GM23338 (cell line): ENCODE measurements around the gene IRAK2. TPM values are rescaled to one million over a fixed set of nuclear protein-coding genes. Genes with fewer than 3 reads are reported as not detected.
A peak's percentile ranks its signal among the peaks of the same experiment; 100 is the strongest.

Experiments
- ATAC-seq: fragments of 200-7000 bp; cut with Tn5 transposase; 3 replicates; pipeline ENCODE4 v1.9.1; 2020
- DNase-seq: peaks from one replicate; pipeline ENCODE4 v3.0.0-alpha.2; 2015; ENCODE audit warnings: low spot score
- H2AFZ ChIP-seq: fragments of 200-600 bp; sonication (generic); 2 replicates; pipeline ENCODE4 v1.8.0; 2016; ENCODE audit warnings: antibody characterized with exemption, mild to moderate bottlenecking, moderate library complexity
- H3F3A ChIP-seq: fragments of 200-600 bp; sonication (generic); replicated peaks from 2 replicates; pipeline ENCODE4 v1.8.0; 2017; ENCODE audit warnings: antibody characterized with exemption, mixed run types, low read depth
- H3K27ac ChIP-seq: fragments of 200-600 bp; sonication (generic); 2 replicates; pipeline ENCODE4 v1.6.1; 2016; ENCODE audit warnings: low read depth
- H3K27me3 ChIP-seq: fragments of 200-600 bp; sonication (generic); 2 replicates; pipeline ENCODE4 v1.8.0; 2016; ENCODE audit warnings: mild to moderate bottlenecking, mixed run types, moderate library complexity; ENCODE audit not compliant: insufficient read depth
- H3K36me3 ChIP-seq: fragments of 200-600 bp; sonication (generic); 2 replicates; pipeline ENCODE4 v1.8.0; 2016; ENCODE audit warnings: mild to moderate bottlenecking; ENCODE audit not compliant: insufficient read depth
- H3K4me1 ChIP-seq: fragments of 200-600 bp; sonication (generic); 2 replicates; pipeline ENCODE4 v1.8.0; 2016; ENCODE audit warnings: mild to moderate bottlenecking, moderate library complexity; ENCODE audit not compliant: insufficient read depth
- H3K4me2 ChIP-seq: fragments of 200-600 bp; sonication (generic); 2 replicates; pipeline ENCODE4 v1.7.1; 2017; ENCODE audit warnings: mixed run types
- H3K4me3 ChIP-seq: fragments of 200-600 bp; sonication (generic); 2 replicates; pipeline ENCODE4 v1.6.1; 2016; ENCODE audit warnings: mixed run types
- H3K79me2 ChIP-seq: fragments of 200-600 bp; sonication (generic); replicated peaks from 2 replicates; pipeline ENCODE4 v1.8.0; 2017; ENCODE audit warnings: mild to moderate bottlenecking; ENCODE audit not compliant: insufficient read depth
- H3K9me2 ChIP-seq: fragments of 200-600 bp; sonication (generic); 2 replicates; pipeline ENCODE4 v1.8.0; 2017; ENCODE audit not compliant: insufficient read depth
- H4K20me1 ChIP-seq: fragments of 200-600 bp; sonication (generic); replicated peaks from 2 replicates; pipeline ENCODE4 v1.8.0; 2017; ENCODE audit warnings: mild to moderate bottlenecking; ENCODE audit not compliant: insufficient read depth
- H3K27ac Mint-ChIP-seq: 2 replicates; pipeline ENCODE4 v1.8.0; 2020; ENCODE audit warnings: inconsistent platforms, mild to moderate bottlenecking, moderate library complexity, mixed read lengths
- H3K27me3 Mint-ChIP-seq: 3 replicates; pipeline ENCODE4 v1.8.0; 2022; ENCODE audit warnings: low read depth, mild to moderate bottlenecking, moderate library complexity, mixed read lengths, inconsistent platforms; ENCODE audit not compliant: insufficient read depth, poor library complexity
- H3K36me3 Mint-ChIP-seq: 3 replicates; pipeline ENCODE4 v1.8.0; 2021; ENCODE audit warnings: low read depth, mild to moderate bottlenecking, inconsistent platforms, moderate library complexity, mixed read lengths
- H3K4me1 Mint-ChIP-seq: 3 replicates; pipeline ENCODE4 v1.8.0; 2020; ENCODE audit warnings: mild to moderate bottlenecking, inconsistent platforms, mixed read lengths
- H3K4me3 Mint-ChIP-seq: 3 replicates; pipeline ENCODE4 v1.8.0; 2021; ENCODE audit warnings: moderate library complexity, mild to moderate bottlenecking, inconsistent platforms, mixed read lengths
- H3K9me3 Mint-ChIP-seq: 3 replicates; pipeline ENCODE4 v1.8.0; 2020; ENCODE audit warnings: moderate library complexity, mild to moderate bottlenecking, inconsistent platforms, mixed read lengths
- CREB1 ChIP-seq: fragments of 250-450 bp; sonication (Bioruptor Pico); IDR thresholded peaks from 2 replicates; pipeline ENCODE4 v1.5.0; 2020; ENCODE audit warnings: low read depth, mild to moderate bottlenecking, moderate library complexity
- CTCF ChIP-seq, 2 experiments: fragments of 200-600 bp in 1 of 2; sonication (generic) in 1 of 2; conservative IDR thresholded peaks; 2 replicates each; pipeline versions ENCODE4 v1.5.1 to v1.6.1; 2016 to 2017; ENCODE audit warnings: antibody characterized with exemption in 2 of 2, low read depth in 2 of 2, mild to moderate bottlenecking in 2 of 2, moderate library complexity in 1 of 2
- EZH2phosphoT487 ChIP-seq: fragments of 200-600 bp; sonication (generic); IDR thresholded peaks from one replicate; pipeline ENCODE4 v1.8.1; 2018; ENCODE audit warnings: antibody characterized with exemption; ENCODE audit not compliant: unreplicated experiment
- POLR2AphosphoS5 ChIP-seq: IDR thresholded peaks from 2 replicates; pipeline ENCODE4 v1.6.1; 2016; ENCODE audit warnings: antibody characterized with exemption, low read depth
- REST ChIP-seq: IDR thresholded peaks from one replicate; pipeline ENCODE4 v1.6.1; 2018; ENCODE audit warnings: antibody characterized with exemption; ENCODE audit not compliant: unreplicated experiment
- ZNF331 ChIP-seq: fragments of 250-450 bp; sonication (Bioruptor Pico); IDR thresholded peaks from 2 replicates; pipeline ENCODE4 v1.5.0; 2020; ENCODE audit warnings: low read depth, mild to moderate bottlenecking, moderate library complexity
- ZNF462 ChIP-seq: fragments of 250-450 bp; sonication (Bioruptor Pico); IDR thresholded peaks from 2 replicates; pipeline ENCODE4 v1.5.0; 2020; ENCODE audit warnings: mild to moderate bottlenecking, moderate library complexity
- long read RNA-seq: library from polyadenylated mRNA; unstranded; transcript quantifications from one replicate; pipeline ENCODE4 v2.0.0, GENCODE V29; 2020; ENCODE audit not compliant: unreplicated experiment
- polyA plus RNA-seq: library from polyadenylated mRNA; unstranded; fragments of >200 nt; fragmentation: Nextera tagmentation; extraction: Ambion mirVana; gene quantifications from 2 replicates; pipeline ENCODE4 v1.2.1, GENCODE V29; 2016
- total RNA-seq: library from RNA; depleted of rRNA; stranded (reverse); fragments of >200 nt; shearing (Covaris generic); gene quantifications from 2 replicates; pipeline ENCODE4 v1.2.3, GENCODE V29; 2014; rRNA removed
- TF ChIP-seq, protein P1 (sequence below): IDR thresholded peaks from 2 replicates; pipeline ENCODE4 v1.6.1; 2016; ENCODE audit warnings: antibody characterized with exemption

Gene IRAK2, protein sequence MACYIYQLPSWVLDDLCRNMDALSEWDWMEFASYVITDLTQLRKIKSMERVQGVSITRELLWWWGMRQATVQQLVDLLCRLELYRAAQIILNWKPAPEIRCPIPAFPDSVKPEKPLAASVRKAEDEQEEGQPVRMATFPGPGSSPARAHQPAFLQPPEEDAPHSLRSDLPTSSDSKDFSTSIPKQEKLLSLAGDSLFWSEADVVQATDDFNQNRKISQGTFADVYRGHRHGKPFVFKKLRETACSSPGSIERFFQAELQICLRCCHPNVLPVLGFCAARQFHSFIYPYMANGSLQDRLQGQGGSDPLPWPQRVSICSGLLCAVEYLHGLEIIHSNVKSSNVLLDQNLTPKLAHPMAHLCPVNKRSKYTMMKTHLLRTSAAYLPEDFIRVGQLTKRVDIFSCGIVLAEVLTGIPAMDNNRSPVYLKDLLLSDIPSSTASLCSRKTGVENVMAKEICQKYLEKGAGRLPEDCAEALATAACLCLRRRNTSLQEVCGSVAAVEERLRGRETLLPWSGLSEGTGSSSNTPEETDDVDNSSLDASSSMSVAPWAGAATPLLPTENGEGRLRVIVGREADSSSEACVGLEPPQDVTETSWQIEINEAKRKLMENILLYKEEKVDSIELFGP
- total RNA-seq (0.85 and 1.4 TPM in 2 replicates), polyA plus RNA-seq (0.37 and 0.68 TPM in 2 replicates)
- long read RNA-seq, partial matches to known transcripts: 1 of 1 reads
- long read RNA-seq, other reads (novel, unspliced or antisense): 0 of 1 reads

- peak; percentile 90 for ATAC-seq
- peak within 1 kb of the TSS; percentile 99 for H2AFZ ChIP-seq
- H3K27ac ChIP-seq: no peak within 1 kb of the TSS
- Mint-ChIP-seq H3K27ac (no peak within 1 kb of the TSS), H3K9me3 (peaks cover 17% of the 10 kb centered on the region), H3K27me3 (peaks cover 12% of the 10 kb centered on the region), H3K4me1 (peaks cover 3% of the 10 kb centered on the region; the same call in 1 of the 3 replicates), H3K4me3 (peak within 1 kb of the TSS; percentile 70), H3K36me3 (peaks cover 13% of the 10 kb centered on the region)
- H3K27me3 ChIP-seq: no peaks in the 10 kb centered on the region
- peak within 1 kb of the TSS; percentile 95 for H3K4me3 ChIP-seq
- no peaks in the 10 kb centered on the region for H3K4me1 ChIP-seq
- H3F3A ChIP-seq: 0 out of 2 replicates have a peak, but pooled peaks cover 5% of the 10 kb centered on the region
- H3K79me2 ChIP-seq: no peaks in the 10 kb centered on the region
- H3K9me2 ChIP-seq: 0 out of 2 replicates have a peak, but pooled peaks cover 4% of the 10 kb centered on the region
- DNase-seq: peak; percentile 88
- H4K20me1 ChIP-seq: no peaks in the 10 kb centered on the region
- peaks cover 5% of the 10 kb centered on the region; the same call in 1 of the 2 replicates for H3K36me3 ChIP-seq
- peak within 1 kb of the TSS; percentile 97 for H3K4me2 ChIP-seq
- TF ChIP-seq EZH2phosphoT487 (no peak), ZNF331 (no peak), CREB1 (CRISPR knock-in tag) (0 out of 2 replicates have a peak, but pooled peaks have one; percentile 14), ZNF462 (CRISPR knock-in tag) (no peak), POLR2AphosphoS5 (peak; percentile 65), REST (no peak), CTCF (conservative IDR thresholded peaks at IDR 0.05; ENCODE audit: low read depth in 2 of 2) (peak; percentile 43 to 66)
- TF ChIP-seq, protein P1, sequence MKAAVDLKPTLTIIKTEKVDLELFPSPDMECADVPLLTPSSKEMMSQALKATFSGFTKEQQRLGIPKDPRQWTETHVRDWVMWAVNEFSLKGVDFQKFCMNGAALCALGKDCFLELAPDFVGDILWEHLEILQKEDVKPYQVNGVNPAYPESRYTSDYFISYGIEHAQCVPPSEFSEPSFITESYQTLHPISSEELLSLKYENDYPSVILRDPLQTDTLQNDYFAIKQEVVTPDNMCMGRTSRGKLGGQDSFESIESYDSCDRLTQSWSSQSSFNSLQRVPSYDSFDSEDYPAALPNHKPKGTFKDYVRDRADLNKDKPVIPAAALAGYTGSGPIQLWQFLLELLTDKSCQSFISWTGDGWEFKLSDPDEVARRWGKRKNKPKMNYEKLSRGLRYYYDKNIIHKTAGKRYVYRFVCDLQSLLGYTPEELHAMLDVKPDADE: no peak
Measured at GRCh38 chr3:10164546-10165393, at the start of gene IRAK2. TSS of gene IRAK2 (plus strand) at chr3:10164919. CDS start at chr3:10164955, 36 bp downstream.
